Measurements from ENCODE around the gene MBP.

DNA sequence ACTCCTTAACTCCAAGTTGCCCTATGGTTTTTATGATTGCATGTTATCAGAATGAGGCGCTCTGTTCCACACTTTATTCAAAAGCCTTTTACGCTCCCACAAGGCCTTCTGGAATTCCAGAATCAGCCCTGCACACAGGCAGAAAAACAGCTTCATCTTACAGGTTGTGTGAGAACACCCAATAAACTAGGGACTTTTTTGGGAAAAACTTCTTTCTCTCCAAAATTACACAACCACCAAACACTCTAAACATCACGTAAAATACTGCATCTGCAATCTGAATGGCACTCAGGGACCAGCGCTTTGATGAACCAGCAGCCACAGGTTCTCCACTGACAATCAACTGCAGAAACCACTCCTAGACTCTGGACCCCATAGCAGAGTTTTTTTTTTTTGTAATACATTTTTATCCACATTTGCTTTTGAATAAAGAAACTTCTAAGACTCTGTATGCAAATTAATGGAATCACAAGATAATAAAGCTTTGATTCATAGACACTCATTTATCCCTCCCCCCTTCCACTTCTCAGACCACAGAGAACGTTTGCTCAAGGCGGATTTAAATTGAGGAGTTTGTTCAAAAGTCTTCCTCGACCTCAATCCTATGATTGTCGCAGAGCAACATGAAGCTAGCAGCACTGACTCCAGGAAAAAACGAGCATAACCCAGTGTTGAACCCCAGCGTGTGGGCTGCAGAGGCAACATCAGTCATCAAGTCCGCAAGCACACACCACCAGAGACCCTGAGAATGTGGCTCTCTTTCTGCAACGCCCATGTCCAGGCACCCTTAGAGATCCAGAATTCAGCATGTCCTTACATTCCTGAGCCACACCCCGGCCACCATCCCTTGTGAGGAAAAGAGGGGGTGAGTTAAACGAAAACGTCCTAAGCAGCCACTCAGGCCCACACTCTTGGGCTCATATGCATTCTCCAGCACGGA lies 116.5 kb downstream of the MBP start:
- no peak for TF ChIP-seq EZH2 (IDR thresholded peaks at IDR 0.05; ENCODE audit: borderline replicate concordance, low read length)
- TF ChIP-seq, protein P1, sequence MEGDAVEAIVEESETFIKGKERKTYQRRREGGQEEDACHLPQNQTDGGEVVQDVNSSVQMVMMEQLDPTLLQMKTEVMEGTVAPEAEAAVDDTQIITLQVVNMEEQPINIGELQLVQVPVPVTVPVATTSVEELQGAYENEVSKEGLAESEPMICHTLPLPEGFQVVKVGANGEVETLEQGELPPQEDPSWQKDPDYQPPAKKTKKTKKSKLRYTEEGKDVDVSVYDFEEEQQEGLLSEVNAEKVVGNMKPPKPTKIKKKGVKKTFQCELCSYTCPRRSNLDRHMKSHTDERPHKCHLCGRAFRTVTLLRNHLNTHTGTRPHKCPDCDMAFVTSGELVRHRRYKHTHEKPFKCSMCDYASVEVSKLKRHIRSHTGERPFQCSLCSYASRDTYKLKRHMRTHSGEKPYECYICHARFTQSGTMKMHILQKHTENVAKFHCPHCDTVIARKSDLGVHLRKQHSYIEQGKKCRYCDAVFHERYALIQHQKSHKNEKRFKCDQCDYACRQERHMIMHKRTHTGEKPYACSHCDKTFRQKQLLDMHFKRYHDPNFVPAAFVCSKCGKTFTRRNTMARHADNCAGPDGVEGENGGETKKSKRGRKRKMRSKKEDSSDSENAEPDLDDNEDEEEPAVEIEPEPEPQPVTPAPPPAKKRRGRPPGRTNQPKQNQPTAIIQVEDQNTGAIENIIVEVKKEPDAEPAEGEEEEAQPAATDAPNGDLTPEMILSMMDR (IDR thresholded peaks at IDR 0.05; ENCODE audit: low read length): no peak
